Stimulated activated CD4-positive, alpha-beta T cell treated with anti-CD3 and anti-CD28 coated beads, Interleukin-12 subunit alpha, Interleukin-12 subunit beta, amount 100 ng/mL, for 48 hours (primary cell): ENCODE data around the gene TNP2.
A peak's percentile ranks its signal among the peaks of the same experiment; 100 is the strongest.
"Not testable (repeated sequence)": the region's sequence is repeated elsewhere in the genome, so short reads cannot be mapped to it uniquely, and the experiment has no call there.

Source experiments
- DNase-seq, 3 donors: peaks; one replicate each; pipeline ENCODE4 v3.0.0-alpha.2; 2020; ENCODE audit warnings: low read depth in 2 of 3, low spot score in 1 of 3

Gene TNP2

GRCh38 chr16:11224096-11224893 is 44.8 kb downstream of the TNP2 start:
- peak in 2 of 3 donors; percentile 63 to 75 for DNase-seq

GRCh38 chr16:11220507-11220906 is 48.6 kb downstream of the TNP2 start:
- DNase-seq = not testable (repeated sequence)

GRCh38 chr16:11219178-11219577 is 49.9 kb downstream of the TNP2 start:
- no peak for DNase-seq

GRCh38 chr16:11218604-11218962 is 50.5 kb downstream of the TNP2 start:
- DNase-seq = no peak
